Effector memory CD4-positive, alpha-beta T cell (primary cell): Measurements from ENCODE around the gene GOLGA8H.
"Not testable (repeated sequence)": the region's sequence is repeated elsewhere in the genome, so short reads cannot be mapped to it uniquely, and the experiment has no call there.

Experiments
- DNase-seq, 3 donors: peaks; one replicate each; pipeline ENCODE4 v3.0.0-alpha.2; 2020
- H3K27ac ChIP-seq: 2 replicates; pipeline ENCODE4 v1.7.0; 2013; ENCODE audit warnings: mild to moderate bottlenecking, low read length, moderate library complexity; ENCODE audit not compliant: insufficient read depth, poor library complexity, severe bottlenecking
- H3K27me3 ChIP-seq: replicated peaks from 2 replicates; pipeline ENCODE4 v1.7.0; 2013; ENCODE audit warnings: mild to moderate bottlenecking, low read length; ENCODE audit not compliant: insufficient read depth, control insufficient read depth, poor library complexity, severe bottlenecking
- H3K36me3 ChIP-seq: 2 replicates; pipeline ENCODE4 v1.7.0; 2013; ENCODE audit warnings: mild to moderate bottlenecking, low read length, moderate library complexity; ENCODE audit not compliant: control insufficient read depth, insufficient read depth
- H3K4me1 ChIP-seq: 2 replicates; pipeline ENCODE4 v1.7.0; 2013; ENCODE audit warnings: low read length, mild to moderate bottlenecking; ENCODE audit not compliant: control insufficient read depth, insufficient read depth, poor library complexity, severe bottlenecking
- H3K4me3 ChIP-seq: 2 replicates; pipeline ENCODE4 v1.7.0; 2013; ENCODE audit warnings: low read length, low read depth, mild to moderate bottlenecking; ENCODE audit not compliant: insufficient read depth, poor library complexity, severe bottlenecking
- H3K9me3 ChIP-seq: 2 replicates; pipeline ENCODE4 v1.7.0; 2013; ENCODE audit warnings: mild to moderate bottlenecking, low read length, moderate library complexity; ENCODE audit not compliant: control insufficient read depth

Gene GOLGA8H

DNA sequence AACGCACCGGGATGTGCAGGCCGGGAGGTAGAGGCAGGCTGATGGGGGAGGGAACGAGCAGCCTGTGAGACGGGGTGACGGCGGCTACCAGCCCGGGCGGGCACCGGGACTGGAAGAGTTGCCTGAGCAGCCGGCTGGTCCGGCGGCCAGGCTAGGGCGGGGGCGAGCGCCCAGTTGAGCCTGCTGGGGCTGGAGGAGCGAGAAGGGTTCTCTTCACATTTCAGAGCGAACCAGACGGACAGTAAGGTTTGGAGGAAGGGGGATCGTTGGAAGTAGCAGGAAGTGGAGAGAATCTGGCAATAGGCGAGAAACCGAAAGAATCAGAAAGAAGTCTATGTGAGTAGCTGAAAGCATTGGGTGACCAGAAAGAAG is 22.4 kb downstream of the GOLGA8H start:
- H3K4me1 ChIP-seq, H3K9me3 ChIP-seq, H3K36me3 ChIP-seq, DNase-seq, H3K27me3 ChIP-seq: not testable (repeated sequence)
- Histone ChIP-seq H3K4me3 (peak overlapping the region; percentile 81), H3K27ac (peak overlapping the region; percentile 53)

GRCh38 chr15:30626632-30627031 is 22.8 kb downstream of the GOLGA8H start:
- DNase-seq, H3K4me1 ChIP-seq, H3K36me3 ChIP-seq, H3K27me3 ChIP-seq, H3K9me3 ChIP-seq: not testable (repeated sequence)
- peak overlapping the region; percentile 81 for H3K4me3 ChIP-seq
- H3K27ac ChIP-seq, result peak overlapping the region; percentile 53

DNA sequence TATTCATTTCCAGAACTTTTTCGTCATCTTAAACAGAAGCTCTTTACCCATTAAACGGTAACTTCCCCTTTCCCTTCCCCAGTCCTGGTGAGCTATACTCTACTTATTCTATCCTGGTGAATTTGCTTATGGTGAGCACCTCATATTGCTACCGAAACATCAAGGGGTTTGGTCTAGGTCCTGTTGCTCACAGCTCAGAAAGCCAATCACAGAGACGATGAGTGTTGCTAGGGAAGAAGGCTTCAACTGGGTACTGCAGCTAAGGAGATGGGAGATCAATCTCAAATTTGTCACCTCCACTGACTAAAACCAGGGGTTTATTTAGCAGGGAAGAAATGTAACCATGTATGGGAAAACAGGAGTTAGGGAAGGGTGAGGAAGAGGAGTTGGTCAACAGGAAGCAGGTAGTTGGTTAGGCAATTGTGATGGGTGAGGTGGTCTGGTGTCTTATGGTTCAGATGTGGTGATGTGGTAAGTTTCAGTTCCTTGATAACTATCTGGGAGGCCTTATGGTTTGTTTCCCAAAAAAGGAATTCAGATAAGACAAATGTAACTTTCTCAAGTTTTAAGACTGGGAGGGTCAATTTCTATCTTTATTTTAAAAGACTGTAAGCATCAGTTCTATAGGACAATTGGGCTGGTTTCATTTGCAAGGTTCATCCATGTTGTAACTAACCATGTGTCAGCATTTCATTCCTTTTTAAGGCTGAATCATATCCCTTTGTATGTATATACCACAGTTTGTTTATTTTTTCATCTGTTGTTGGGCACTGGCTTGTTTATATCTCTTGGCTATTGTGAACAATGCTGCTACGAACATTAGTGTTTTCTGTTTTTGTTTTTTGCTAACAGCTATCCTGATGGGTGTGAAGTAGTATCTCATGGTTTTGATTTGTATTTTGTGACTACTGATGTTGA is 46.4 kb downstream of the GOLGA8H start:
- Histone ChIP-seq H3K9me3 (no peaks in the 10 kb centered on the region), H3K4me3 (no peak overlapping the region), H3K27ac (no peak overlapping the region), H3K36me3 (no peaks in the 10 kb centered on the region), H3K4me1 (no peaks in the 10 kb centered on the region), H3K27me3 (no peaks in the 10 kb centered on the region)
- no peak for DNase-seq

DNA sequence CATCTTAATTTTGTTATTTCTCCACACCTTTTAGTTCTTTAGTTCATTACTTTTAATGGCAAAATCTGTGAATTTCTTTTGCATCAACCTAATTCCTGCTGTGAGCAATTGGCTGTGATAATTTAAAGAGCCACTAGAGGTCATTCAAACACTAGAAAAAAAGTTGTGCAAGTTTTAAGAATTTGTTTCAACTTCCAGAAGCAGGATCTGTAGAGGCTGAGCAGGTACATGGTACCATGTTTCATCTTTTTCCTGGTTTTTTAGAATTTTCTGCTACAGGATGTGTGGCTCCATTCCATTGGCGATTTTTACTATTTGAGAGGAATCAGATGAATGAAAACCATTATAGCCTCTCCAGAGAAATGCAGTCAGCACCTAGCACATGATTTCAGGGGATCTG is 57.3 kb downstream of the GOLGA8H start:
- H3K36me3 ChIP-seq, H3K27me3 ChIP-seq, DNase-seq, H3K9me3 ChIP-seq, H3K4me1 ChIP-seq, H3K27ac ChIP-seq, H3K4me3 ChIP-seq: not testable (repeated sequence)
